GM10248 (cell line): ENCODE measurements around the gene PCSK6.

Experiments
- CTCF ChIA-PET: fragments of 300-600 bp; sonication (Branson Sonifier 250); formaldehyde crosslinking; extraction: SDS; loops from one replicate; lab custom pipeline; 2021; ENCODE audit warnings: antibody characterized with exemption; lab: Yijun Ruan, JAX
- POLR2A ChIA-PET: fragments of 350-650 bp; sonication (Branson Sonifier 250); formaldehyde crosslinking; extraction: SDS; loops from one replicate; lab custom pipeline; 2020; ENCODE audit warnings: antibody characterized with exemption; lab: Yijun Ruan, JAX
- DNase-seq: peaks from one replicate; pipeline ENCODE4 v3.0.0; 2012; ENCODE audit errors: extremely low spot score
- TF ChIP-seq, protein P1 (sequence below): IDR thresholded peaks from 2 replicates; pipeline ENCODE4 v1.5.1; 2012; ENCODE audit warnings: mild to moderate bottlenecking, low read depth; ENCODE audit errors: extremely low read depth, missing control alignments, control extremely low read depth

PCSK6 gene

DNA sequence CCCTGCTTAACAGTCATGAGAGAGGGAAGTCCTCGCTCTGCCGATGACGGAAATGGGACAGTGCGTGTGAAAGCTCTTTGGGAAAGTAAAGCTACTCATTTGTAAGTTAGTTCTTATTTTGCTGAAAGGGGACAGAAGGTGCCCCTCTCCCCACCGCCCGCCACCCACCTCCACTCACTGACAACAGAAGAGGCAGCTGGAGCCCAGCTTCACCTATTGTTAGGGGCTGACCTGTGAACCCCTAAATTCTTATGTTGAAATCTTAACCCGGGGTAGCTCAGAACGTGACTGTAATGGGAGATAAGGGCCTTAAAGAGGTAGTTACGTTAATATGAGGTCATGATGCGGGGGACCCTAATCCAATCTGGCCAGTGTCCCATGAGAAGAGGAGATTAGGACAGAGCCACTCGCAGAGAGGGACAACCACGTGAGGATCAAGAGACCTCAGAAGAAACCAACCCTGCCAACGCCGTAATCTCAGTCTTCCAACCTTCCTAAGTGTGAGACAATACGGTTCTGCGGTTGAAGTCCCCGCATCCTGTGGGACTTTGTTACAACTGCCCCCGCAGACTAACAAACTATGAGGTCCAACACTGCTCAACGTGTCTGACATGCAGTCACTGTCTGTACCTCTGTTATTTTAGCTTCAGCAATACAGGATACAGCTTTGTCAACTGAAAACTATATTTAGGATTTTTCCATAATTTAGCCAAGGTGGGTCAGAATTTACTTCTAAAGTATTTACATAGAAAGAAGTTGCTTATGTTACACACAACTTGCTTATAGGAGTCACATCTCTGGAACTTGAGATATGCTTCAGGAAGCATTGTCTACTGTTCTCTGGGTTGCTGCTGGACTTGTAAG is 51.7 kb downstream of the PCSK6 start:
- ChIA-PET CTCF (interaction anchor here (1.0 kb wide), 1 partner anchor 204 kb away, joined by 3 read pairs; no protein-coding TSS in a partner anchor), POLR2A (no interaction called here)
- no peak for DNase-seq
- TF ChIP-seq, protein P1, sequence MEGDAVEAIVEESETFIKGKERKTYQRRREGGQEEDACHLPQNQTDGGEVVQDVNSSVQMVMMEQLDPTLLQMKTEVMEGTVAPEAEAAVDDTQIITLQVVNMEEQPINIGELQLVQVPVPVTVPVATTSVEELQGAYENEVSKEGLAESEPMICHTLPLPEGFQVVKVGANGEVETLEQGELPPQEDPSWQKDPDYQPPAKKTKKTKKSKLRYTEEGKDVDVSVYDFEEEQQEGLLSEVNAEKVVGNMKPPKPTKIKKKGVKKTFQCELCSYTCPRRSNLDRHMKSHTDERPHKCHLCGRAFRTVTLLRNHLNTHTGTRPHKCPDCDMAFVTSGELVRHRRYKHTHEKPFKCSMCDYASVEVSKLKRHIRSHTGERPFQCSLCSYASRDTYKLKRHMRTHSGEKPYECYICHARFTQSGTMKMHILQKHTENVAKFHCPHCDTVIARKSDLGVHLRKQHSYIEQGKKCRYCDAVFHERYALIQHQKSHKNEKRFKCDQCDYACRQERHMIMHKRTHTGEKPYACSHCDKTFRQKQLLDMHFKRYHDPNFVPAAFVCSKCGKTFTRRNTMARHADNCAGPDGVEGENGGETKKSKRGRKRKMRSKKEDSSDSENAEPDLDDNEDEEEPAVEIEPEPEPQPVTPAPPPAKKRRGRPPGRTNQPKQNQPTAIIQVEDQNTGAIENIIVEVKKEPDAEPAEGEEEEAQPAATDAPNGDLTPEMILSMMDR = no peak

GRCh38 chr15:101437209-101437608 is 52.3 kb downstream of the PCSK6 start:
- ChIA-PET POLR2A (no interaction called here), CTCF (interaction anchor here (0.7 to 1.2 kb wide), 3 partner anchors 22 to 205 kb away, joined by 3 to 4 read pairs (median 3); no protein-coding TSS in a partner anchor)
- TF ChIP-seq, protein P1 = no peak
- DNase-seq = no peak

- TF ChIP-seq, protein P1 = no peak
- no peak for DNase-seq
- ChIA-PET POLR2A (no interaction called here), CTCF (interaction anchor here (0.7 to 1.2 kb wide), 3 partner anchors 21 to 205 kb away, joined by 3 to 4 read pairs (median 3); no protein-coding TSS in a partner anchor)
Observed at GRCh38 chr15:101436526-101436925, 53.0 kb downstream of the PCSK6 start.

DNA sequence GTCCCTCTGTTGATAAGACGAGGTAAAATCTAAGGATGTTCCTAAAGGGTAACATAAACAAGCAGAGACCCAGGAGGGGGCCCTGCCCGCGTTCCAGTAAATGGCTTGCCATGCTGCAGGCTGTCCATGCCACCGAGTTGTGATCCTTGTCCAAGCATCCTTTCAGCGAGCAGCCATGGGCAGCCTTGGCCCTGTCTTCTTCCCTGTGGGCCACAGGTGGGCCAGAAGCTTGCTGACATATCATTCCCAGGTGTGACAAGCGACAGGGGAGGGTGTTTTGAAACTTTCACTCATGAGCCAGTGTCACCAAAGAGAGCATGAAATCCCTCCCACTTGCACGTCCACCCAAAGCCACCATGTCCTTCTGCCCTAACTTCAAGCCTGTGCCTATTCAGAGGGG is 53.7 kb downstream of the PCSK6 start:
- TF ChIP-seq, protein P1 = no peak
- ChIA-PET CTCF (interaction anchor here (1.0 to 1.2 kb wide), 3 partner anchors 14 to 206 kb away, joined by 3 to 4 read pairs (median 3); no protein-coding TSS in a partner anchor), POLR2A (no interaction called here)
- DNase-seq = no peak

DNA sequence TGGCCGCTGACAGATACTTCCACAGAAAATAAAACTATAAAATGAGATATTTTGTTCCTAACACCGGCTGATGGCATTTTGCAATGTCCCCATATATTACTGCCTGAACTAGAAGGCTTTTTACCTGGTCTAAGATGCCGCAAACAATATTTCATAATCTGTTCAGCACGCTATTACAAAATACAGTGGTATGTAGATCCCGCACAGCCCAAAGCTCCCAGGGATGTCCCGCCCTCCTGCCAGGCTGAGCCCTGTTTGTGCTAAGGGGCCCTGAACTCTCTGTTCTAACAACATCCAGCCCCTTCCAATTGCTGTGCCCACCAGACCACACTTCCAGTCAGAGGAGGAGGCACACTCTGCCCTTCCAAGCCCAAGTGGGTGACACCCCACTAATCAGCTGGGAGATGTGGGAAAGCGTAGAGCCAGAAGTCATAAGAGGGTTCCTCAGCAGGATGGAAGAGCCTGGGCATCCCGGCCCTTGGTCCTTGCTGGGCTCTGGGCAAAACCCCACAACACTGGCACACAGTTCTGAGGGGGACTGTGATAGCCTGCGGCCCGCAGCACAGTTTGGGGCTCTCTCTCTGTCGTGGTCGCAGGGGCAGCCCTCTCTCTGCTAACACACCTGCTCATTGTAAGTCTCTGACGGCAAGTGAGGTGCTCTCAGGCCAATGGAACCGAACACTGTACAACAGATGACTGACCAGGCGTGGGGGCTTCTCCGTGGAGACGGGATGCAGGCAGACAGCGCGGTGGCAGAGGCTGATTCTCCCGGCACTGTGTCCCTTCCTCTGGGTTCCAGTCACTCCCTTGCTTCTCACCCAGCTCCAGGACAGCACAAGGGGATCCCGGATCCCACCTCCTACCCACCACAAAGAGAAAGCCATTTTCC is 55.2 kb downstream of the PCSK6 start:
- no peak for DNase-seq
- TF ChIP-seq, protein P1 = no peak
- ChIA-PET POLR2A (no interaction called here), CTCF (interaction anchor here (1.4 kb wide), 1 partner anchor 16 kb away, joined by 3 read pairs; no protein-coding TSS in a partner anchor)

DNA sequence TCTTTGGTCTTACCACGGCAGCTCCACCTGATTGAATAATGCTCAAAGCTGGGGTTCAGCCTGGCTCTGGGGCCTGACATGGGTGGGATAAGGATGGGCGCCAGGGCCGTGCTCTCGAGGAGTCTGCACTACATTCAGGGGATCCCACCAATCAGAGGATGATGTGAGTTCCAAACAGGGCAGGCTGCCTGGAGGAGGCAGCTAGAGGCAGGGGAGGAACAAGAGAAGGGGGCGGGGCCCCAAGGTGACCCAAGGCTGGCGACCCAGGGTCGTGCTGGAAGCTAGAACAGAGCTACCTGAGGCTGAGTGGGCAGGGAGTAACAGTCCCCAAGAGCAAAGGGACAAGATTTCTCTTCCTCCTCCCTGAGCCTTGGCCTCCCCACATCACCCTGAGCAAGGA is 56.1 kb downstream of the PCSK6 start:
- TF ChIP-seq, protein P1 = no peak
- ChIA-PET POLR2A (no interaction called here), CTCF (interaction anchor here (0.9 to 1.4 kb wide), 2 partner anchors 8 to 17 kb away, joined by 3 to 4 read pairs; no protein-coding TSS in a partner anchor)
- no peak for DNase-seq
